K562 (cell line): Measurements from ENCODE around the gene CAMSAP2.

ENCODE experiments used
- CREB1 ChIP-seq, 2 experiments: sonication (generic) in 1 of 2; formaldehyde crosslinking in 1 of 2; IDR thresholded peaks; 2 replicates each; pipeline versions ENCODE4 v1.6.1 to v1.8.0; 2012 to 2022; ENCODE audit warnings: inconsistent platforms in 1 of 2, mild to moderate bottlenecking in 1 of 2, missing genetic modification reagents in 1 of 2, moderate library complexity in 1 of 2
- FOXA3 ChIP-seq, 2 experiments: fragments of 450-650 bp in 1 of 2; sonication (generic) in 1 of 2; formaldehyde crosslinking; IDR thresholded peaks in 1 of 2; conservative IDR thresholded peaks in 1 of 2; 2 replicates each; pipeline versions ENCODE4 v1.4.0 to v1.8.0; 2020 to 2022; ENCODE audit warnings: mild to moderate bottlenecking in 2 of 2, missing genetic modification reagents in 1 of 2
- SP2 ChIP-seq: IDR thresholded peaks from 2 replicates; pipeline ENCODE4 v1.6.1; 2011; ENCODE audit warnings: mild to moderate bottlenecking, low read depth, low read length, moderate library complexity; ENCODE audit not compliant: poor library complexity, severe bottlenecking; ENCODE audit errors: extremely low read depth

GRCh38 chr1:200857804-200858203 lies 119.1 kb downstream of the CAMSAP2 start:
- TF ChIP-seq SP2 (no peak), FOXA3 (CRISPR knock-in tag; conservative IDR thresholded peaks at IDR 0.05 in 1 of 2, IDR thresholded peaks at IDR 0.05 in 1 of 2) (no peak), CREB1 (IDR thresholded peaks at IDR 0.05) (no peak), CREB1 (CRISPR knock-in tag; IDR thresholded peaks at IDR 0.05) (no peak)
